ENCODE measurements around the gene ZC3H13.
A peak's percentile ranks its signal among the peaks of the same experiment; 100 is the strongest.

ZC3H13 gene

DNA sequence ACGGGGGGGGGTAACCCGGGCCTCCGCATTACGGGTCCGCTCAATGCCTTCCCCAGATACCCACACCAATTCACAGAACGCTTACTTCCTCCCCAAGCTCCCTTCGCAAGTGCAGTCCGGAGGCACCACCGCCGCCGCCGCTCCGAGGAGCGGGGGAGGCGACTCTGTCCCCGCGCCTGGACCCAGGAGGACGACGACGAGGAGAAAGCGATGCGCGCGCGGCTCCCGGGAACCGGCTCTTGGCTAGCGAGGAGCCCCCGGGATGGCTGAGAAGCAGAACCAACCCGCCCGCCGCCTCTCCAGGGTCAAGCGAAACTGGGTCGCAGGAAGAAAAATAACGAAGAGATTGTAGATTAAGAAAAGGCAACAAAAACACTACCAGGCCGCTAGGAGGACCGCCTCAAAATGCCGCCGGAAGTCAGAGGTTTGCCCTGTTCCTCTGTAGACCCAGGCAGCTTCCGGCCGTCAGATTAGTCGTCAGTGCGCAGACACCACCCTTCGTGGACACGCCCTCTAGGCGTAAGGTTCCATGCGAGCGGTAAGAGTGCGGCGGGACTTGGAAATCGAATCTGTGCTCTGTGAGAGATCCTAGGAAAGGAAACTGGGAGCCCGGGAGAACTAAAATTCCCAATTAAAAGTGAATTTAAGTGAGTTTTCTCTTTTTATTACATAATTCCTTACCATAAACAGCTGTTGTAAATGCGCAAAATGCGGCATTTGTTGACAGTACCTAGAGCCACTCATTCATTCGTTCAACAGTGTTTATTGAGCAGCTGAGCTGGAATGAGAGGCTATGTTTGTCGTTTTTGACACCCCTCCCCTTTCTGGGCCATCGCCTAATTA, at the start of gene ZC3H13:
ZC3H13 (minus strand) TSS at position 428 of the 843 bp plus-strand sequence. CDS start 7,239 bp downstream, outside the sequence.
- H3K27ac ChIP-seq (ENCODE audit: low read depth, low read length), result peak within 1 kb of the TSS; percentile 86
- H3K79me2 ChIP-seq (ENCODE audit: control insufficient read depth, low read length), result peaks cover 62% of the 10 kb centered on the region
- H3K36me3 ChIP-seq (ENCODE audit: control insufficient read depth, low read length), result no peaks in the 10 kb centered on the region; the same call in 1 of the 2 replicates
- peak within 1 kb of the TSS; percentile 77 for H3K4me2 ChIP-seq (ENCODE audit: low read length)
- H3F3A ChIP-seq (ENCODE audit: control insufficient read depth, insufficient read depth), result peaks cover 3% of the 10 kb centered on the region; the same call in 1 of the 2 replicates
- H3K27me3 ChIP-seq (ENCODE audit: control insufficient read depth, low read length), result no peaks in the 10 kb centered on the region
- no peaks in the 10 kb centered on the region for H3K9me3 ChIP-seq (ENCODE audit: control insufficient read depth, insufficient read depth, low read length)
- 0 out of 2 replicates have a peak, but pooled peaks cover 3% of the 10 kb centered on the region for H4K20me1 ChIP-seq (ENCODE audit: control insufficient read depth, insufficient read depth, low read depth, low read length)
- TF ChIP-seq CTCF (IDR thresholded peaks at IDR 0.05; ENCODE audit: low read depth, low read length, poor library complexity, severe bottlenecking) (peak; percentile 43), EZH2phosphoT487 (IDR thresholded peaks at IDR 0.05; ENCODE audit: borderline replicate concordance, low read length) (no peak)
- no peaks in the 10 kb centered on the region for H3K9me2 ChIP-seq (replicated peaks; ENCODE audit: control insufficient read depth, low read length)
- H3K4me3 ChIP-seq (ENCODE audit: low read length), result peak within 1 kb of the TSS; percentile 88
- H3K4me1 ChIP-seq (ENCODE audit: control insufficient read depth, low read length), result peaks cover 38% of the 10 kb centered on the region

DNA sequence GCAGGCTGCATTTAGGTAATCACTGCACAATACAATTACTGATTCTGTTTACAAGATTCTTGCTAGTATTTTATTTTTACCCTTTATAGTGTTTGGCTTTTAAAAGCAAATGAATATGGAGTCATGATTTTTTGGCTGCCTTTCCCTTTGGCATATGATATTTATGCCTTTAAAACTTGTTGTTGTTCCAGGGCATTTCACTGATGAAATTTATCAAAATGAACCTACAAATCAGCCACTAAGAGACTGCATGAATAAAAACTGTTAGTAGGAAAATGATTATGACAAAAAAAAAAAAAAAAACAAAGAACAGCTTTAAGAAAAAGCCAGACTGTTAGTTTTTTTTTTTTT, 49.7 kb upstream of the ZC3H13 start:
- no peaks in the 10 kb centered on the region for H3K9me3 ChIP-seq (ENCODE audit: control insufficient read depth, insufficient read depth, low read length)
- H3K4me2 ChIP-seq (ENCODE audit: low read length), result peak overlapping the region; percentile 45

GRCh38 chr13:46101484-46102254, 49.1 kb upstream of the ZC3H13 start:
- TF ChIP-seq EZH2phosphoT487 (IDR thresholded peaks at IDR 0.05; ENCODE audit: borderline replicate concordance, low read length) (no peak), CTCF (IDR thresholded peaks at IDR 0.05; ENCODE audit: low read depth, low read length, poor library complexity, severe bottlenecking) (no peak)
- Histone ChIP-seq H4K20me1 (ENCODE audit: control insufficient read depth, insufficient read depth, low read depth, low read length) (no peaks in the 10 kb centered on the region), H3K4me3 (ENCODE audit: low read length) (peak overlapping the region; percentile 24; the same call in 1 of the 2 replicates), H3K27ac (ENCODE audit: low read depth, low read length) (no peak overlapping the region), H3K36me3 (ENCODE audit: control insufficient read depth, low read length) (no peaks in the 10 kb centered on the region), H3K9me3 (ENCODE audit: control insufficient read depth, insufficient read depth, low read length) (no peaks in the 10 kb centered on the region), H3K9me2 (replicated peaks; ENCODE audit: control insufficient read depth, low read length) (no peaks in the 10 kb centered on the region), H3K79me2 (ENCODE audit: control insufficient read depth, low read length) (no peaks in the 10 kb centered on the region), H3K4me1 (ENCODE audit: control insufficient read depth, low read length) (peaks cover 22% of the 10 kb centered on the region), H3F3A (ENCODE audit: control insufficient read depth, insufficient read depth) (no peaks in the 10 kb centered on the region), H3K4me2 (ENCODE audit: low read length) (peak overlapping the region; percentile 45), H3K27me3 (ENCODE audit: control insufficient read depth, low read length) (no peaks in the 10 kb centered on the region)

More for the DNA sequence above, 49.7 kb upstream of the ZC3H13 start:
- no peaks in the 10 kb centered on the region for H4K20me1 ChIP-seq (ENCODE audit: control insufficient read depth, insufficient read depth, low read depth, low read length)
- no peaks in the 10 kb centered on the region for H3K9me2 ChIP-seq (replicated peaks; ENCODE audit: control insufficient read depth, low read length)
- no peaks in the 10 kb centered on the region for H3K27me3 ChIP-seq (ENCODE audit: control insufficient read depth, low read length)
- no peaks in the 10 kb centered on the region for H3F3A ChIP-seq (ENCODE audit: control insufficient read depth, insufficient read depth)
- no peak overlapping the region for H3K4me3 ChIP-seq (ENCODE audit: low read length)
- H3K27ac ChIP-seq (ENCODE audit: low read depth, low read length), result no peak overlapping the region
- no peak for TF ChIP-seq CTCF (IDR thresholded peaks at IDR 0.05; ENCODE audit: low read depth, low read length, poor library complexity, severe bottlenecking)
- no peak for TF ChIP-seq EZH2phosphoT487 (IDR thresholded peaks at IDR 0.05; ENCODE audit: borderline replicate concordance, low read length)
- no peaks in the 10 kb centered on the region for H3K79me2 ChIP-seq (ENCODE audit: control insufficient read depth, low read length)
- peaks cover 26% of the 10 kb centered on the region for H3K4me1 ChIP-seq (ENCODE audit: control insufficient read depth, low read length)
- no peaks in the 10 kb centered on the region for H3K36me3 ChIP-seq (ENCODE audit: control insufficient read depth, low read length)

Data from DOHH2 (cell line).